SIG-M5 treated with dmso at 0.1 percent for 504 hours (cell line): ENCODE measurements around the gene UBE3A.
"Not testable (repeated sequence)": the region's sequence is repeated elsewhere in the genome, so short reads cannot be mapped to it uniquely, and the experiment has no call there.

Source experiments
- DNase-seq: peaks from one replicate; lab custom pipeline; 2025; ENCODE audit not compliant: unreplicated experiment; lab: John Stamatoyannopoulos, UW

Gene UBE3A

DNA sequence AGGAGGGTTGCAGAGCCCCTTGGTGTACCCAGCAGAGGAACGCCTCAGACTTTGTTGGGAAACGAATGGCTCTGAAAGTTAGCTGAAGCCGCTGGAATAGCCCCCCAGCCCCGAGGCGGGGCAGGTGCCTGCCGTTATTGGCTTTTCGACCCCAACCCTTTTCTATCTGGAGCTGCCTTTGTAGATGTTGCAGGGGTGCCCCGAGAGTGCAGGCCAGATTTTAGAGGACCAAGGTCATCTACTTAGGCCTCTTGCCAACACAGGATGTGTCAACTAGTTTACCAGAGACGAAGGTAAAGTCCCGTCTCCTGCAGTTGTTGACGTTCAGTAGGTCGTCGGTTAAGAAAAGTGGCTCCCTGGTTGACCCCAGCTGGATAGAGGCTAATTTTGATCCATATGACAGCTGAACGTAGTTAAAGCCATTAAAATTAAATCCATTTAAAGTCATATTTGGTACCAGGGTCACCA, 579 bp upstream of the UBE3A start:
- DNase-seq = no peak

GRCh38 chr15:25437777-25438600, 835 bp downstream of the UBE3A start:
- peak; percentile 21 for DNase-seq

- no peak for DNase-seq
These were observed 2.1 kb downstream of the UBE3A start for GRCh38 chr15:25436707-25437106.

DNA sequence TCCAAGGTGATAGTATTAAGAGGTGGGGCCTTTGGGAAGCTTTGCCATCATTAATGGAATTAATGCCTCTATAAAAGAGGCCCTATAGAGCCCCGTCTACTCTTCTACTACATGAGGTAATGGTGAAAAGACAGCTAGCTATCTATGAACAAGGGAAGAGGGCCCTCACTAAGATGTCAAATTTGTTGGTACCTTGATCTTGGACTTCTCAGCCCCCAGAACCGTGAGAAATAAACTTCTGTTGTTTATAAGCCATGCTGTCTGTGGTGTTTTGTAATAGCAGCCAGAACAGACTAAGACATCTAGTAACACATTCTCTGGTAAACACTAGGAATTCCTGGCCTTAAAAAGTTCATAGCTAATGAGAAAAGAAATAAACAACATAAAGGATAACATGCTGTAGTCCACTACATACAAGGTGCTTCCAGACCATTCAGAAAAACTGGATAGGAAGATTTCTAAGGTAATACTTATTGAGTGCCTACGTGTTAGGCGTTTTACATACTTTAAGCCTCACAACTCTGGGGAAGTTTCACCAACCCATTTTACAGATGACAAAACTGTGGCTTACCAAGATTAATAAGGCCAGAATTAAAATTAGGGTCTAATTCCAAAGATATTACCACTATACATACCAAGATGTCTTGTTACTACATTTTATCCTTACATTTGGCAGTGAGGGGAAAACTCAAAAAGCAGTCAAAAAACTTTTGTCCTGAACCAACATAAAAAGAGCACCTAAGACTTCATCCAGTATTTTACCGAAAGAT, 3.2 kb downstream of the UBE3A start:
- no peak for DNase-seq

GRCh38 chr15:25433118-25433865, 5.5 kb downstream of the UBE3A start:
- no peak for DNase-seq

DNA sequence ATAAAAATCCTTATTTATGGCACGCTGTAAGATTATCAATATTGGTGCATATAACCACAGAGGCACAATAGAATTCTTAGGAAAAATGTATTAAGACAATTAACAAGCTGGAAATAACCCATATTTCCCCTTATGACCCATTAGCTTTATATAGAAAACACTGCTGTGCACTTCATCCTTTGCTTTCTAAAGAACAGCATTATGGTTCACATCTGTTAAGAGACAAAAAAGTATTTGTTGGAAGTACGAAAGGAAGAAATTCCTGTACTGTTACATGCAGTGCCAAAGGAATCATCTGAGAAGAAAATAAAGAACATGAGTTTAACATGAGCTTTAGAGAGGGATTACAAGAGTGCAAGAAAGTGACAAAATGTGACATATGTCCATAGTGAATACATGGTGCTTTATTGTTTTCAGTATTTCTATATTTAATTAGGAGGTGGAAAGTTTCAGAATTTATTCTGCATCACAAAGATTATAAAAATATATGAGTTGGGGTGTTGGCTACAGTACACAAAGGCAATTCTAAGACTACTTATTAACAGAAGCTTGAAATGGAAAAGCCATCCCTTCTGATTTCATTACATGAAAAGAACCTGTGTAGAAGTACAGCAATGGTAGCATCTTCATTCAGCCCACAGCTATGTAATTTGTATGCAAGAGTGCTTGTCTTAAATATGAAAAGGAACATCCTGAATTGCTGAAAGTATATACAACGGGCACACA, 6.8 kb downstream of the UBE3A start:
- DNase-seq = no peak

DNA sequence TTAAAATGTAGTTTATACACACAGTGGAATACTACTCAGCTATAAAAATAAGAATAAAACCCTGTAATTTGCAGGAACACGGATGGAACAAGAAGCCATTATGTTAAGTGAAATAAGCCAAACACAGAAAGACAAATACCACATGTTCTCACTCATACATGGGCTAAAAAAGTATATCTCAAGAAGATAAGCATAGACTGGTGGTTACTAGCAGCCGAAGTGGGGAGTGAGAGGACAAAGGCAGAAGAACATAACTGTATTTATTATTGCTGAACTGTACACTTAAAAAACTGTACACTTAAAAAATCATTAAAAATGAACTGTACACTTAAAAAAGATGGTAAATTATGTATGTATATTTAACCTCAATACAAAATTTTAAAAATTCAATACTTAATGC, 11.0 kb downstream of the UBE3A start:
- no peak for DNase-seq

DNA sequence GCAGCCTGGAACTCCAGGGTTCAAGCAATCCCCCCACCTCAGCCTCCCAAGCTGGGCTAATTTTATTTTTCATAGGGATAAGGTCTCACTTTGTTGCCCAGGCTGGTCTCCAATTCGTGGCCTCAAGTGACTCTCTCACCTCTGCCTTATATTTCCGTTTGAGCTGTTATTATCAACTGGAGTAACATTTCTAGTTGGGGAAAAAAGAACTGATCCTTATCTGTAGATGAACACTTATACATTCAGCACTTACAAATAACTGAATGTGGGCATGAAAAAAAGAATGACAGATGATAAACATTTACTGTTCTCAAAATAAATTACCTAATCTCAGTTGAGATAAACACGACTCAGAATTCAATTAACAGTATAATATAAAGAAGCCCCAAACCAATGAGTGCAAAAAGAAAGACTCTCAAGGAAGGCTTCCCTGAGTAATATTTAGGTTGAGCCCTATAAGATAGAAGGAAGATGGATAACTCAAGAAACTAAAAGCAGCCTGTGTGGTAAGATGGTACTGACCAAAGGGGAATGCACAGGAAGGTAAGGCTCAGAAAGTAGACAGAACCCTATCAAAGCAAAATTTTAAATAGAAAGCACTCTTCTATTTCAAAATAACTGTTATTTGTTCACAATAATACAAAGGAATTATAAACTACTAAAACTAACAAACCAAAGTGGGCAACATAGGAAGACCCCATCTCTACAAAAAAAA, 11.8 kb downstream of the UBE3A start:
- DNase-seq = no peak

DNA sequence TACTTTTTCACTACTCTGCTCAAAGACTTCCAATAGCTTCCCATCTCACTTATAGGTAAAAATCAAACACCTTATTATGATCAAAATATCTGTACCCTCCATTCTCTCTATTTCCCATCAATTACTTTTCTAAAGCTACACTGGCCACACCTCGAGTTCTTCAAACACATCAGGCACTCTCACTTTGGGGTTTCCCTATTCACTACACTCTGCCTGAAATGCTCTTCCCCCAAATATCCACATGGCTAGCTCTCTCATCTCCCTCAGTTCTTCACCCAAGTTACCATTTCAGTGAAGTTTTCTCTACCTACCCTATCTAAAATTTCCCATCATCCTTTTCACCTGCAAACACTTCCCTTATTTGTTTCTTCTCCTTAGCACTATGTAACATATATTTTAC, 14.8 kb downstream of the UBE3A start:
- no peak for DNase-seq

GRCh38 chr15:25422021-25422420, 16.8 kb downstream of the UBE3A start:
- no peak for DNase-seq

DNA sequence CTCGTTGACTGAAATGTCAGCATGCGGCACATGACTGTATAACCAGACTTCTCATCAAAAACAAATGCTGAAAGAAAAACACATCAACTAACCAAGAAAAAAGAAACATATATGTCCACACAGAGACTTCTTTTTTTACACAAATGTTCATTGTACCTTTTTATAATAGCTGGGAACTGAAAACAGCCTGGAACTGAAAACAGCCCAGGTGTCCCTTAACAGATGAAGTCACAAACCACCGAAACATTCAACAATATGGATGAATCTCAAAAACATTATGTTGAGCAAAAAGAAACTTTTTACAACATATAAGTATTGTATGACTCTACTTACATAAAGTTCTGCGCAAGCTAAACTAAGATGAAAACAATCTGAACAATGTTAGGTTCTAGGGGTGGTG, 20.6 kb downstream of the UBE3A start:
- DNase-seq = no peak

DNA sequence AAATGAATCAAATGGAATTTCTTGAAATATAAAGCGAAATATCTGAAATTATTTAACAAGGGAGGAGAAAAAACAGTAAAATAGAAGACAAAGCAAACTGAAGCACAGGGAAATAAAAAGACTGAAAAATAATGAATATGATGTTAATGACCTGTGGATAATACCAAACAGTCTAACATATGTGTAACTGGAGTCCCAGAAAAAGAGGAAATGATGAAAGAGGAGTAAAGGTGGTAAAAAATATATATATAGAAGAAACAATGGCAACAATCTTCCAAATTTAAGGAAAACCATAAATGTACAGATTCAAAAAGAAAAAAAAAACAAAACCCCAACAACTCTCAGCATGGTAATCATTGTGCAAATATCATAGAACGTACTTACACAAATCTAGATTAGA, 21.2 kb downstream of the UBE3A start:
- DNase-seq = no peak

- no peak for DNase-seq
These were observed 22.1 kb downstream of the UBE3A start for GRCh38 chr15:25416693-25417092.

DNA sequence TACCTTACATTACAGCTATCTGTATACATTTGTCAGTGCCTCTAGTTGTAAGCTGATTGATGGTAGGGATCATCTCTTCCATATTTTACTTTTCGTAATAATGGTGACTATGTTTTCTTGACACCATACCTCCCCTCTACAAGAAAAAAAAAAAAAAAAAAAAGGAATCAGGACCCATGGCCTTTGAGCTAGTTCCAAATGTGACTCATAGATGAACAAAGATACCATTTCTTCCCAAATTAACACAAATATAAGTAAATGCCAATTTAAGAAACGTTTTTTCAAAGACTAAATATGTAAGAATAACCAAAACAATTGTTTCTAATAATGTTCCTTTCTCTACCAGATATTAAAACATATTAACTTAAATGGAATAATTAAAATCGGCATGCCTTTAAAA, 23.1 kb downstream of the UBE3A start:
- no peak for DNase-seq

DNA sequence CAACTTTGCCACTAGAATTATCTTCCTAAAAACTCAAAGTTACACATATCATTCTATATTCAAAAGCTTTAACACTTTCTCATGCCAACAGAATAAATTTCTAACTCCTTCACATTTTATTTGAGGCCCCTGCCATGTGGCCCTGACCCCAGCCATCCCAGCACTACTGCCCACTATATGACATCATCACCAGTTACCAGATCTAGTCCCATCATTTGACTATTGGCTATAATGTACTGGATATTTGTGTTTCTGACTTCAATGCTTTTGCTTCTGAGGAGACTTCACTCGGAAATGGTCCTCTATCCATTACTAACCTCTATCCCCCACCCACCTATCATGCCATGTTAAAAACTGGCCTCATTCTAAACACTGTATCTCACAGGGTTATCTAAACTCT, 23.6 kb downstream of the UBE3A start:
- DNase-seq = no peak

DNA sequence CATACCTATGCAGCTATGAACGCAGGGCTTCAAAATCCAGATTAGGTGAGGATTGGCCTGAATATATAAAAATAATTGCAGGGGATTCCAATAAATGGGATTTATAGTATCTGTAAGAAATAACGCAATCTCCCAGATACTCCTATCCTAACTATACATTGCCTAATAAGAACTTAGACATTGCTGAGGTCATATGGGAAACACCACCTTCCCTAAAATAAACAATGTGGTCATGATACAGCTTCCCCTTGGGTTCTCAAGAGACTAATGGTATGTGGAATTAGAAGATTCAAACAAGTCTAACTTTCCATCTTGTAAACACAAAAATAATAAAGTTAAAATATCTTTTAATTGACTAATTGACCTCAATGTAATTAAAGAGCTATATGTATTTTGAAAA, 28.2 kb downstream of the UBE3A start:
- DNase-seq = peak; percentile 44

GRCh38 chr15:25409731-25410130, 29.1 kb downstream of the UBE3A start:
- DNase-seq = not testable (repeated sequence)

DNA sequence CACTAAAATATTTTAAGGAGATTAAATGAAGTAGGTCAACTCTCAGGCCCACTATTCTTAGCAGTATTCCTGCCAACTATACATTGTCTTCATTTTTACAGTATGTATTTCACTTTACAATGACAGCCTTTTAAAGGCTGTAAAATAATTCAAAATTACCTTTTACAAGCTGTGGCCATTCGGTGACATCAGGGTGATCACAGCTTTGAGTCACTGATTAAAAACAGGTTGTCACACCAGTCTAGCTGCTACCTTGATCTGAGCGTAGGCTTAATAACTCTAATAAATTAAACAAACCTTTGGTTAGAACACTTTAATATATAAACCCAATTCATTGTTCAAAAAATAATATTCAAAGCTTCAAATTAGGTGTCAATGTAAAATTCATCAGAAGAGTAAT, 29.9 kb downstream of the UBE3A start:
- DNase-seq = no peak

DNA sequence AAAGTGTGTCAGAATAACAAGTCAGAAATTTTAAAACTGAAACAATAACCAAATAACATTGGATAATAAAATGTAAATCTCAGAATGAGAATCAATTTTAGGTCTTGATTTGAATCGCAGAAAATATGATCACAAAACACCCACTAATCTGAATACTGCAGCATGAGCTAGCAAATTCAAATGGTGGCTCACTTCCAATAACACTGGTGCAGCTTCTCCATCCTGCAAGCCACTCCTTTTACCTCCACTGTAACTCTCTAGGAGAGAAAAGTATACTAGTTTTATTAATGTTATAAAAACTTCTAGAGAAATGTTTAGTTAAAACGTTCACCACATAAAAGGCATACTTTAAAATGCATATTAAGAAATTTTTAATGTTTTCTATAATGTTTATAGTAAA, 30.4 kb downstream of the UBE3A start:
- no peak for DNase-seq

- no peak for DNase-seq
These were observed 30.9 kb downstream of the UBE3A start for GRCh38 chr15:25407950-25408349.
